Measurements from ENCODE around the gene CYB5R3.

GRCh38 chr22:42653999-42654398 lies 4.8 kb upstream of the CYB5R3 start:
- TF ChIP-seq CTCF (IDR thresholded peaks at IDR 0.05; ENCODE audit: low read depth, low read length, missing input control) (no peak), SP1 (IDR thresholded peaks at IDR 0.05) (no peak), ATF3 (IDR thresholded peaks at IDR 0.05) (no peak), HNF4A (conservative IDR thresholded peaks at IDR 0.05) (no peak), REST (IDR thresholded peaks at IDR 0.05) (no peak), EGR1 (IDR thresholded peaks at IDR 0.05; ENCODE audit: low read depth in 2 of 2) (no peak), GABPA (IDR thresholded peaks at IDR 0.05 in 1 of 2, conservative IDR thresholded peaks at IDR 0.05 in 1 of 2) (no peak), HNF4G (IDR thresholded peaks at IDR 0.05) (no peak), TAF1 (conservative IDR thresholded peaks at IDR 0.05) (no peak), RAD21 (IDR thresholded peaks at IDR 0.05) (no peak), MAX (IDR thresholded peaks at IDR 0.05) (no peak)

Data from liver (tissue), 3 donors.